Neural progenitor cell (in vitro differentiated cells): Measurements from ENCODE around the gene DPP3. TPM values are rescaled to one million over a fixed set of nuclear protein-coding genes. Genes with fewer than 3 reads are reported as not detected.

Experiments
- DNase-seq: peaks from one replicate; pipeline ENCODE4 v3.0.0-alpha.2; 2016; ENCODE audit warnings: low spot score
- H2AFZ ChIP-seq: fragments of 200-600 bp; sonication (generic); replicated peaks from 2 replicates; pipeline ENCODE4 v1.6.1; 2016; ENCODE audit warnings: antibody characterized with exemption
- H3F3A ChIP-seq: fragments of 200-600 bp; sonication (generic); 2 replicates; pipeline ENCODE4 v1.6.1; 2016; ENCODE audit warnings: antibody characterized with exemption, low read depth
- H3K27ac ChIP-seq: fragments of 200-600 bp; sonication (generic); 2 replicates; pipeline ENCODE4 v1.5.1; 2016; ENCODE audit warnings: mild to moderate bottlenecking
- H3K27me3 ChIP-seq: fragments of 200-600 bp; sonication (generic); 2 replicates; pipeline ENCODE4 v1.6.1; 2016; ENCODE audit warnings: mild to moderate bottlenecking, moderate library complexity
- H3K36me3 ChIP-seq: fragments of 200-600 bp; sonication (generic); 2 replicates; pipeline ENCODE4 v1.5.1; 2016
- H3K4me1 ChIP-seq: fragments of 200-600 bp; sonication (generic); 2 replicates; pipeline ENCODE4 v1.6.1; 2016; ENCODE audit warnings: mixed run types
- H3K4me2 ChIP-seq: fragments of 200-600 bp; sonication (generic); 2 replicates; pipeline ENCODE4 v1.6.1; 2016
- H3K4me3 ChIP-seq: fragments of 200-600 bp; sonication (generic); 2 replicates; pipeline ENCODE4 v1.5.1; 2016
- H3K79me2 ChIP-seq: fragments of 200-600 bp; sonication (generic); 2 replicates; pipeline ENCODE4 v1.6.1; 2016; ENCODE audit warnings: low read depth
- H3K9ac ChIP-seq: fragments of 200-600 bp; sonication (generic); 2 replicates; pipeline ENCODE4 v1.6.1; 2016
- H3K9me3 ChIP-seq: fragments of 200-600 bp; sonication (generic); 2 replicates; pipeline ENCODE4 v1.5.1; 2016; ENCODE audit warnings: low read depth
- H4K20me1 ChIP-seq: fragments of 200-600 bp; sonication (generic); 2 replicates; pipeline ENCODE4 v1.6.1; 2016; ENCODE audit warnings: low read depth
- H3K27ac Mint-ChIP-seq: 3 replicates; pipeline ENCODE4 v1.8.0; 2021; ENCODE audit warnings: mixed read lengths
- H3K27me3 Mint-ChIP-seq: 2 replicates; pipeline ENCODE4 v1.8.0; 2022; ENCODE audit warnings: low read depth, mild to moderate bottlenecking, inconsistent platforms, moderate library complexity, mixed read lengths; ENCODE audit not compliant: insufficient read depth
- H3K36me3 Mint-ChIP-seq: 3 replicates; pipeline ENCODE4 v1.8.0; 2021; ENCODE audit warnings: mixed read lengths
- H3K4me1 Mint-ChIP-seq: 3 replicates; pipeline ENCODE4 v1.8.0; 2021; ENCODE audit warnings: mixed read lengths
- H3K4me3 Mint-ChIP-seq: 3 replicates; pipeline ENCODE4 v1.8.0; 2021; ENCODE audit warnings: mild to moderate bottlenecking, moderate library complexity, mixed read lengths
- H3K9me3 Mint-ChIP-seq: 3 replicates; pipeline ENCODE4 v1.8.0; 2020; ENCODE audit warnings: mixed read lengths
- CTCF ChIP-seq: fragments of 200-600 bp; sonication (generic); IDR thresholded peaks from 2 replicates; pipeline ENCODE4 v1.5.1; 2017; ENCODE audit warnings: antibody characterized with exemption, mild to moderate bottlenecking
- EZH2 ChIP-seq: fragments of 200-600 bp; sonication (generic); IDR thresholded peaks from 2 replicates; pipeline ENCODE4 v1.6.1; 2017; ENCODE audit warnings: antibody characterized with exemption, mild to moderate bottlenecking, moderate library complexity
- EZH2phosphoT487 ChIP-seq: fragments of 200-600 bp; sonication (generic); IDR thresholded peaks from 2 replicates; pipeline ENCODE4 v1.6.1; 2017; ENCODE audit warnings: antibody characterized with exemption
- total RNA-seq: library from RNA; depleted of rRNA; stranded (reverse); fragments of >200 nt; gene quantifications from 2 replicates; pipeline ENCODE4 v1.2.3, GENCODE V29; 2015; ENCODE audit warnings: low replicate concordance

Gene DPP3
- total RNA-seq, 1 donor from 2014 or later: 41.3 TPM

GRCh38 chr11:66510271-66510989, 30.2 kb downstream of the DPP3 start, which contains the start of gene BBS1:
TSS of gene BBS1 (plus strand) at chr11:66510635. CDS start at chr11:66510660, 25 bp downstream.
- Histone ChIP-seq H3K4me3 (peak within 1 kb of the TSS; percentile 89), H3K9me3 (no peaks in the 10 kb centered on the region), H3K9ac (peak within 1 kb of the TSS; percentile 88), H3K79me2 (peaks cover 21% of the 10 kb centered on the region), H3K27me3 (no peaks in the 10 kb centered on the region), H3K27ac (peak within 1 kb of the TSS; percentile 76), H3F3A (no peaks in the 10 kb centered on the region), H3K4me1 (peaks cover 10% of the 10 kb centered on the region), H3K36me3 (no peaks in the 10 kb centered on the region), H4K20me1 (no peaks in the 10 kb centered on the region), H2AFZ (peak within 1 kb of the TSS; percentile 100), H3K4me2 (peak within 1 kb of the TSS; percentile 92)
- peaks cover 14% of the 10 kb centered on the region for H3K4me1 Mint-ChIP-seq
- no peaks in the 10 kb centered on the region for H3K9me3 Mint-ChIP-seq
- no peak for TF ChIP-seq EZH2phosphoT487
- no peak for TF ChIP-seq CTCF
- no peak for TF ChIP-seq EZH2
- peak within 1 kb of the TSS; percentile 88 for H3K27ac Mint-ChIP-seq
- H3K36me3 Mint-ChIP-seq: peaks cover 8% of the 10 kb centered on the region
- H3K27me3 Mint-ChIP-seq: peaks cover 7% of the 10 kb centered on the region
- peak within 1 kb of the TSS; percentile 99 for H3K4me3 Mint-ChIP-seq
- DNase-seq: peak; percentile 94

GRCh38 chr11:66510990-66511339, 30.7 kb downstream of the DPP3 start:
- Histone ChIP-seq H3F3A (no peaks in the 10 kb centered on the region), H3K4me2 (peak overlapping the region; percentile 92), H3K9ac (peak overlapping the region; percentile 88), H3K79me2 (peaks cover 21% of the 10 kb centered on the region), H2AFZ (peak overlapping the region; percentile 100), H3K36me3 (no peaks in the 10 kb centered on the region), H3K4me1 (peaks cover 10% of the 10 kb centered on the region), H3K4me3 (peak overlapping the region; percentile 89), H4K20me1 (no peaks in the 10 kb centered on the region), H3K27ac (no peak overlapping the region), H3K27me3 (no peaks in the 10 kb centered on the region), H3K9me3 (no peaks in the 10 kb centered on the region)
- H3K36me3 Mint-ChIP-seq: peaks cover 8% of the 10 kb centered on the region
- DNase-seq: peak; percentile 12
- TF ChIP-seq EZH2phosphoT487 (no peak), EZH2 (no peak), CTCF (no peak)
- H3K27ac Mint-ChIP-seq: peak overlapping the region; percentile 88
- peaks cover 7% of the 10 kb centered on the region for H3K27me3 Mint-ChIP-seq
- H3K4me3 Mint-ChIP-seq: peak overlapping the region; percentile 99
- H3K4me1 Mint-ChIP-seq: peaks cover 14% of the 10 kb centered on the region
- H3K9me3 Mint-ChIP-seq: no peaks in the 10 kb centered on the region

- H4K20me1 ChIP-seq: no peaks in the 10 kb centered on the region
- H3F3A ChIP-seq: no peaks in the 10 kb centered on the region
- no peak for TF ChIP-seq EZH2phosphoT487
- TF ChIP-seq CTCF: no peak
- TF ChIP-seq EZH2: no peak
- H3K9ac ChIP-seq: no peak overlapping the region
- no peak overlapping the region for H2AFZ ChIP-seq
- Mint-ChIP-seq H3K4me1 (no peaks in the 10 kb centered on the region), H3K27me3 (peaks cover 4% of the 10 kb centered on the region), H3K27ac (no peak overlapping the region), H3K36me3 (peaks cover 31% of the 10 kb centered on the region), H3K9me3 (no peaks in the 10 kb centered on the region), H3K4me3 (no peak overlapping the region)
- no peak overlapping the region for H3K4me2 ChIP-seq
- H3K4me1 ChIP-seq: no peaks in the 10 kb centered on the region
- no peaks in the 10 kb centered on the region for H3K9me3 ChIP-seq
- no peak overlapping the region for H3K27ac ChIP-seq
- no peaks in the 10 kb centered on the region for H3K36me3 ChIP-seq
- no peak for DNase-seq
- no peak overlapping the region for H3K4me3 ChIP-seq
- no peaks in the 10 kb centered on the region for H3K79me2 ChIP-seq
- no peaks in the 10 kb centered on the region for H3K27me3 ChIP-seq
Measured at GRCh38 chr11:66523611-66524010, 43.4 kb downstream of the DPP3 start.
